Colon (tissue), 2 donors: ENCODE results near the gene KCNH1.

Experiments used
- FAIRE-seq: peaks from 2 replicates; lab custom pipeline; 2012; peaks lifted over from hg19 to GRCh38; lab: Jason Lieb, UNC
- donor health status: control.
- donor health status: control.

Gene KCNH1

GRCh38 chr1:211133836-211134669 lies at the start of gene KCNH1:
Gene KCNH1 (minus strand): TSS chr1:211134148. CDS start chr1:211133945, 203 bp downstream.
- no peak for FAIRE-seq

GRCh38 chr1:211182746-211183145 lies 48.8 kb upstream of the KCNH1 start:
- FAIRE-seq: no peak

GRCh38 chr1:211174375-211174774 lies 40.4 kb upstream of the KCNH1 start:
- FAIRE-seq: no peak

GRCh38 chr1:211172657-211173056 lies 38.7 kb upstream of the KCNH1 start:
- FAIRE-seq: no peak

- FAIRE-seq: no peak
These were observed 35.4 kb upstream of the KCNH1 start for GRCh38 chr1:211169353-211169752.

- FAIRE-seq: no peak
These were observed 24.9 kb upstream of the KCNH1 start for GRCh38 chr1:211158866-211159265.

- no peak for FAIRE-seq
These were observed 21.1 kb upstream of the KCNH1 start for GRCh38 chr1:211155040-211155439.

GRCh38 chr1:211153932-211154331 lies 20.0 kb upstream of the KCNH1 start:
- no peak for FAIRE-seq

- no peak for FAIRE-seq
These were observed 14.4 kb upstream of the KCNH1 start for GRCh38 chr1:211148366-211148765.

- no peak for FAIRE-seq
These were observed 12.0 kb upstream of the KCNH1 start for GRCh38 chr1:211145944-211146343.

- no peak for FAIRE-seq
These were observed 1.5 kb upstream of the KCNH1 start for GRCh38 chr1:211135342-211135950.

GRCh38 chr1:211133393-211133835 lies 534 bp downstream of the KCNH1 start:
- FAIRE-seq: no peak

GRCh38 chr1:211132721-211133392 lies 1.1 kb downstream of the KCNH1 start:
- no peak for FAIRE-seq

GRCh38 chr1:211129776-211130175 lies 4.2 kb downstream of the KCNH1 start:
- FAIRE-seq: no peak

GRCh38 chr1:211127166-211127565 lies 6.8 kb downstream of the KCNH1 start:
- no peak for FAIRE-seq

- FAIRE-seq: no peak
These were observed 7.3 kb downstream of the KCNH1 start for GRCh38 chr1:211126622-211127021.

GRCh38 chr1:211118407-211119102 lies 15.4 kb downstream of the KCNH1 start:
- no peak for FAIRE-seq

GRCh38 chr1:211114446-211114845 lies 19.5 kb downstream of the KCNH1 start:
- no peak for FAIRE-seq

GRCh38 chr1:211113566-211113965 lies 20.4 kb downstream of the KCNH1 start:
- no peak for FAIRE-seq

- FAIRE-seq: no peak
These were observed 22.6 kb downstream of the KCNH1 start for GRCh38 chr1:211111351-211111750.

GRCh38 chr1:211101481-211101880 lies 32.5 kb downstream of the KCNH1 start:
- no peak for FAIRE-seq

- FAIRE-seq: no peak
These were observed 34.6 kb downstream of the KCNH1 start for GRCh38 chr1:211099393-211099792.
